GM10847 (cell line): ENCODE measurements around the gene SLAIN1.

Experiments used
- POLR2A ChIP-seq: IDR thresholded peaks from 2 replicates; pipeline ENCODE4 v1.6.1; 2011; ENCODE audit not compliant: insufficient read length; ENCODE audit errors: extremely low read depth

SLAIN1 gene

DNA sequence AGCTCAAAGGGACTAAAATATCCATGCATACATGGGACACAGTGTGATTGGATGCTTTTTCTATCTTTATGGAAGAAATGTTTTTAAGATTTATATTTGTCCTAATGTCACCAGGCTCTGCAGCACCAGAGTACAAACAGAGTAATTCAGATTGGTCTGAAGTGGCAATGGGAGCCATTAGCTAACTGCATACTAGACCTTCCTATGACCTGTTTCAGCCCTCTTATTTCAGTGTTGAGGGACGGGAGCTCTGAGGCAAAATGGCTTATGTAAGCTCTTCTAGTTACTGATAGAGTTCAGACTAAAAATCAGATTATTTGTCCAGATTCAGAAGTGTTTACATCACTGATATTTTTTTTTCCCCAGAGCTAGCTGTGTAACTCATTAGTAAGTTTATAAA is 4.9 kb downstream of the SLAIN1 start:
- TF ChIP-seq POLR2A, result no peak

- no peak for TF ChIP-seq POLR2A
Measured at GRCh38 chr13:77703408-77703807, 5.9 kb downstream of the SLAIN1 start.

DNA sequence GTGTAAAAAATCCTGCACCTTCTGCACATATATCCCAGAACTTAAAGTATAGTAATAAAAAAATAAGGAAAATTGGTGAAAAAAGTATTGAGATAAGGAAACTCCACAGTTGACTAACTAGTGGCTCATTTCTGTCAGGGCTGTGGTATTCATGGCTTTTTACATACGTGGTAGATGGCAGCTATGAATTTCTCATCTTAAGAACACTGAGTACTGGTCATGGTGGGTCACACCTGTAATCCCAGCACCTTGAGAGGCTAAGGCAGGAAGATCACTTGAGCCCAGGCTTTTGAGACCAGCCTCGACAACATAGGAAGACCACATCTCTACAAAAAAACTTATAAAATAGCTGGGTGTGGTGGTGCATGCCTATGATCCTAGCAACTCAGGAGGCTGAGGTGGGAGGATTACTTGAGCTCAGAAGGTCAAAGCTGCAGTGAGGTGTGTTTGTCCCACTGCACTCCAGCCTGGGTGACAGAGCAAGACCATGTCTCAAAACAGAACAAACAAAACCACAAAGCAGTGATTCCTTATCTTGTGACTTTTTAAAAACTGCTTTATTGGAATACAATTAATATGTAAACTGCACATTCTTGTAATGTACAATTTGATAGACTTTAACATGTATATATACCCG is 16.8 kb downstream of the SLAIN1 start:
- TF ChIP-seq POLR2A, result no peak

- TF ChIP-seq POLR2A, result no peak
Measured at GRCh38 chr13:77715233-77715891, 17.9 kb downstream of the SLAIN1 start.

- no peak for TF ChIP-seq POLR2A
Measured at GRCh38 chr13:77716692-77717091, 19.2 kb downstream of the SLAIN1 start.

DNA sequence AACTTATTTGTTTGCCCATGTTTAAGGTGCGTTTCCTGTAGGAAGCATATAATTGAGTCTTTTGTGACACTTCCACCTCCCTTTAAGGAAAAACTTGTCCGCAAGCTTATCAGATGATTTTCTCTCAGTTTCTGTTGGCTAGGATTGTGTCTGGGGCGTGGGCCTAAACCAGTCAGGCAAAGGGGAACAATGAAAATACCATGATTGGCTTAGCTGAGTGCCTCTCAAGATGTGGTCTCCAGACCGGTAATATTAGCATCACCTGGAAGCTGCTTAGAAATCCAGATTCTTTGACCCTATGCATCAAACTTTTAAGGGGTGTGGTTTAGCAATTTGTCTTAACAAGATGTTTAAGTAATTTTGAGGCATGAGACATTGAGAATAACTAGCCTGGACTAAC is 20.0 kb downstream of the SLAIN1 start:
- no peak for TF ChIP-seq POLR2A

DNA sequence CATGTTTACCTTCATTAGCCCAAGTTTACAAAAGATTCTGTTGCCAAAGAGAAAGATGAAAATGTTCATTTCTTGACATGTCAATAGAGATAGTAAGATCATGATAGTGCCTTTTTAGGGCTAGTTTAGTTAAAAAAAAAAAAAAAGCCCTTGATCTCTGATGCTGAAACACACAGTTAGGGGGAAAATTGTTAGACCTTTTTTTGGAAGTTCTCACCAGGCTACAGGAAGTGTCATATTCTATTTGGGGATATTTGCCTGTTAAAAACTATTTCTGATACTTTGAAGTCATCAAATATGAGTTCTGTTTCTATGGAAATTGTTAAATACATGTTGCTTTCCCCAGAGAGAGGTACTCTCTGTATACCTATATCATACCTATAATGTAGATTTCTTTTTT is 21.6 kb downstream of the SLAIN1 start:
- no peak for TF ChIP-seq POLR2A

GRCh38 chr13:77720988-77721387 is 23.5 kb downstream of the SLAIN1 start:
- no peak for TF ChIP-seq POLR2A

DNA sequence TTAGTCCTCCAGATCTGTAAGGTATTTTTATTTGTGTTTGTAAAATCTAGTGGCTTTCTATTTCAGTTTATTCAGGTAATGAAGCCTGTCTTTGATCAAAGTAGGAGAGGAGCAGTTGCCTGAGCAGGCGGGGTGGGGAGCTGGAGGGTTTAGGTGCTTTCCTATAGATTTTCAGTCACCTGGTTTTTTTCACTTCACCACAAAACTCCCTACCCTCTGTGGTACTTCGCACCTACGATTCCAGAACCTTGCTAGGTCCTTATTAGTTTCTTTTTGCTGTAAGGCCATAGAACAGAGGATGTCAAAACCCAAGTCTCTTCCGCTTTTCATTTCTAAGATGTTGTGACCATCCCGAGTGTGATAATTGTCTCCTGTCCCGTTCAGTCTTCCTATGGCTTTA is 26.6 kb downstream of the SLAIN1 start:
- no peak for TF ChIP-seq POLR2A

- no peak for TF ChIP-seq POLR2A
Measured at GRCh38 chr13:77725071-77725470, 27.6 kb downstream of the SLAIN1 start.

DNA sequence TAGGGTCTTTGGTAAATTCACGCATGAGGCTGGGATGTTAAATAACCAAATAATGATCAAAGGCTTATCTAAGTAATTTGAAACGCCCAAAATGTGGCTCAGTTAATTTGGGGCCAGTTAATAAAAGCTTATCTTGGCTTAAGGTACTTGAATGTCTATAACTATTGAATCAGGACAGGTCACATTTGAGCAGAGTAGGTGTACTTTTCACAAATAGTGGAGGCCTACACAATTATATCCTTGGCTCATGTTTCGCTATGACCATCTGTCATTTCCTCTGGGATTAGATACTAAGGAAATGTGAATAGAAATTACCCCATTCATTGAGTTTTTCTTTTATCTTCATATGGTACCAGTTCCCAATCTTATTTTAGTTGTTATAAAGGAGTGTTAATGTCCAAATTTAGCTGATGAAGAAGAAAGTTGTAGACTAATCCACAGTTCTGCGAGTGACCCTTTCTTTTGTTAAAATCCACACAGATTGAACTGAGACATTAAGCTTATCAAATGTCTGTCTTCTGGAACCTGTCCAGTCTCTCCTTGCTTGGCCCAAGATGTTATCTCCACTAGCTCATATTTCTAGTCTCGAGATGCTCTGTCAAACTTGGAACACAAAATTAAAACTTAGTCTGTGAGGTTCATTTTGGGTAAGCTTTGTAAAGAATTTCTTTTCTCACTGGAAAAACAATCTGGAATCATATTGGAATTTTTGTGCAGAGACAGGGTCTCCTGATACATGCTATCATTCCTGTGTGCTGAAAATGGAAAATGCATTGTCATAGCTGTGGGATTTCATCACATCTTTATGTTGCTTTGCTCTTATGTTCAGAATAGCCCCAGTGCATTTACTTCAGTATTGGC is 31.0 kb downstream of the SLAIN1 start:
- no peak for TF ChIP-seq POLR2A

- no peak for TF ChIP-seq POLR2A
Measured at GRCh38 chr13:77729502-77730221, 32.2 kb downstream of the SLAIN1 start.

GRCh38 chr13:77730572-77730971 is 33.1 kb downstream of the SLAIN1 start:
- no peak for TF ChIP-seq POLR2A

- TF ChIP-seq POLR2A, result no peak
Measured at GRCh38 chr13:77732287-77732686, 34.8 kb downstream of the SLAIN1 start.

DNA sequence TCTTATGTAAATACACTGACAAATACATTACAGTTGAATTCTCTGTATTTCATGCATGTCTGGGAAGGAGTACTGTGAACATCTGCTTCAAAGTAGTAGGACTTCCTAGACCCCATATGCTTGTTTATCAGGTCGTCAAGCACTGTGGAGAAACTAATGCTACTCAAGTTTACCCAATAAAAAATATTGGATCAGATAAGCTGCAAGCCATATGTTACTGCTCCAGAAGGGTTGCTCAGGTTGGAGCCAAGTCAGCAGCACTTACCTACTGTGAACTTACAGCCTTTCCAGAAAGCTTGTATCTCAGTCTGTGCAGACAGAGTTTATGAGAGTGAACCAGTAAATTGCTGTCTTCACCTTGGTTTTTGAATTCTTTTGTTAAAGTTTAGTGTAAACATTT is 36.2 kb downstream of the SLAIN1 start:
- TF ChIP-seq POLR2A, result no peak

DNA sequence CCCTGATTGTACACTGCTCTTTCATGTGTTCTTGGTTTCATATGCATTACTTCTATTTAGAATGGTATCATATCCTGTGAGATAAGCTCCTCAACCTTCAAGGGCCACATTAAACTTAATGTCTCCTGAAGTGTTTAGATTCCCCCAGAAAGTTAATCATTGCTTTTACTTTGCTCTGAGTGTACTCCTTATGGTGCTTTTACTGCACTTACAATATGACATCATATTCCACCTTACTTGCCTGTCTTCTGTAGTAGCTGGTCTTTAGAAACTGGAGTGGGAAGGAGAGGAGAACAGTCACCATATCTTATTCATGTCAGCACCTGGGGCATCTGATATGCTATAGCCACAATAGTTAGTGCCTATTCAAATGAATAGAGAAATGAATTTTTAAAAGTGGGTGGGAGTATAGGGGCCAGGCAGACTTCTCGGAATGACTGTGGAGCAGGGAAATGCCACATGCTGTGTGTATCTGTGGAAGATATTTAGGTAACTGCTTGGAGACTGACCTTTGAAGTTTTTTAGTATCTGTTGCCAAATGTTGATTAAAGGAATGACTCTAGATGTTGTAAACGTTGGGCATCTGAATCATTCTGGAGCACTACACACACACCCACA is 40.2 kb downstream of the SLAIN1 start:
- TF ChIP-seq POLR2A, result no peak
